ENCODE measurements around the gene RAD51B.
"Not testable (repeated sequence)": the region's sequence is repeated elsewhere in the genome, so short reads cannot be mapped to it uniquely, and the experiment has no call there.

RAD51B gene

GRCh38 chr14:68246074-68246785 lies 426.7 kb downstream of the RAD51B start:
- DNase-seq (ENCODE audit: low read depth in 4 of 4, low spot score in 1 of 4), result no peak

- no peak for DNase-seq (ENCODE audit: low read depth in 4 of 4, low spot score in 1 of 4)
Observed at GRCh38 chr14:68246786-68247105, 427.2 kb downstream of the RAD51B start.

GRCh38 chr14:68247274-68247673 lies 427.7 kb downstream of the RAD51B start:
- DNase-seq (ENCODE audit: low read depth in 4 of 4, low spot score in 1 of 4), result no peak

GRCh38 chr14:68247676-68248268 lies 428.2 kb downstream of the RAD51B start:
- DNase-seq (ENCODE audit: low read depth in 4 of 4, low spot score in 1 of 4), result no peak

- DNase-seq (ENCODE audit: low read depth in 4 of 4, low spot score in 1 of 4), result no peak
Observed at GRCh38 chr14:68248481-68249255, 429.1 kb downstream of the RAD51B start.

GRCh38 chr14:68249661-68250451 lies 430.3 kb downstream of the RAD51B start:
- no peak for DNase-seq (ENCODE audit: low read depth in 4 of 4, low spot score in 1 of 4)

GRCh38 chr14:68250927-68251768 lies 431.6 kb downstream of the RAD51B start:
- DNase-seq (ENCODE audit: low read depth in 4 of 4, low spot score in 1 of 4), result no peak

- no peak for DNase-seq (ENCODE audit: low read depth in 4 of 4, low spot score in 1 of 4)
Observed at GRCh38 chr14:68251769-68252100, 432.2 kb downstream of the RAD51B start.

- no peak for DNase-seq (ENCODE audit: low read depth in 4 of 4, low spot score in 1 of 4)
Observed at GRCh38 chr14:68253160-68253780, 433.7 kb downstream of the RAD51B start.

GRCh38 chr14:68253878-68254528 lies 434.4 kb downstream of the RAD51B start:
- no peak for DNase-seq (ENCODE audit: low read depth in 4 of 4, low spot score in 1 of 4)

- no peak for DNase-seq (ENCODE audit: low read depth in 4 of 4, low spot score in 1 of 4)
Observed at GRCh38 chr14:68254669-68255527, 435.3 kb downstream of the RAD51B start.

- DNase-seq (ENCODE audit: low read depth in 4 of 4, low spot score in 1 of 4), result no peak
Observed at GRCh38 chr14:68255693-68256178, 436.2 kb downstream of the RAD51B start.

GRCh38 chr14:68257969-68258368 lies 438.4 kb downstream of the RAD51B start:
- DNase-seq (ENCODE audit: low read depth in 4 of 4, low spot score in 1 of 4), result no peak

GRCh38 chr14:68258995-68259394 lies 439.4 kb downstream of the RAD51B start:
- not testable (repeated sequence) for DNase-seq (ENCODE audit: low read depth in 4 of 4, low spot score in 1 of 4)

- no peak for DNase-seq (ENCODE audit: low read depth in 4 of 4, low spot score in 1 of 4)
Observed at GRCh38 chr14:68260121-68260520, 440.5 kb downstream of the RAD51B start.

- no peak for DNase-seq (ENCODE audit: low read depth in 4 of 4, low spot score in 1 of 4)
Observed at GRCh38 chr14:68261092-68261842, 441.7 kb downstream of the RAD51B start.

- no peak for DNase-seq (ENCODE audit: low read depth in 4 of 4, low spot score in 1 of 4)
Observed at GRCh38 chr14:68262567-68262966, 443.0 kb downstream of the RAD51B start.

All from stimulated activated CD4-positive, alpha-beta T cell treated with anti-CD3 and anti-CD28 coated beads, Interleukin-1b, Interleukin-23, amount 100 ng/mL, for 24 hours (primary cell).